DOHH2 (cell line): Measurements from ENCODE around the gene AOC3.

Experiments used
- EZH2phosphoT487 ChIP-seq: fragments of 200-600 bp; sonication (generic); IDR thresholded peaks from 2 replicates; pipeline ENCODE4 v1.6.1; 2017; ENCODE audit warnings: borderline replicate concordance, mild to moderate bottlenecking, antibody characterized with exemption, low read length, moderate library complexity, mixed read lengths
- TF ChIP-seq, protein P1 (sequence below): fragments of 200-600 bp; sonication (generic); IDR thresholded peaks from one replicate; pipeline ENCODE4 v1.5.1; 2014; ENCODE audit warnings: antibody characterized with exemption, mild to moderate bottlenecking, low read depth, low read length; ENCODE audit not compliant: poor library complexity, severe bottlenecking

DNA sequence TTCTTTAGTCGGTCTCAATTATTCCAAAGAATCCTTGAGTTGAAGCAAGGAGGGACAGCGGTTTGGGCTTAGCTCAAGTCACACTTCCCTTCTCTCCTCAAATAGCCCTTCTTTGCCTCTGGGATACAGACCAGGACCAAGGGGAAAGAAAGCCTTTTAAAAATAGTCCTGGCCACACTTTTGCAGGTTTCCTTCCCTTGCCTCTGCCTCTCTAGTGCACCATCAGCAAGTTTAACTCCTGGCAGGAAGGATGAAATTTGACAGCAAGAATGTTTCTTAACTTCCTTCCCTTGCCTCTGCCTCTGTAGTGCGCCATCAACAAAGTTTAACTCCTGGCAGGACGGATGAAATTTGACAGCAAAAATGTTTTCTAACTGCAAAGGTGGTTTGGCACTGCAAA is 42.4 kb downstream of the AOC3 start:
- no peak for TF ChIP-seq EZH2phosphoT487
- TF ChIP-seq, protein P1, sequence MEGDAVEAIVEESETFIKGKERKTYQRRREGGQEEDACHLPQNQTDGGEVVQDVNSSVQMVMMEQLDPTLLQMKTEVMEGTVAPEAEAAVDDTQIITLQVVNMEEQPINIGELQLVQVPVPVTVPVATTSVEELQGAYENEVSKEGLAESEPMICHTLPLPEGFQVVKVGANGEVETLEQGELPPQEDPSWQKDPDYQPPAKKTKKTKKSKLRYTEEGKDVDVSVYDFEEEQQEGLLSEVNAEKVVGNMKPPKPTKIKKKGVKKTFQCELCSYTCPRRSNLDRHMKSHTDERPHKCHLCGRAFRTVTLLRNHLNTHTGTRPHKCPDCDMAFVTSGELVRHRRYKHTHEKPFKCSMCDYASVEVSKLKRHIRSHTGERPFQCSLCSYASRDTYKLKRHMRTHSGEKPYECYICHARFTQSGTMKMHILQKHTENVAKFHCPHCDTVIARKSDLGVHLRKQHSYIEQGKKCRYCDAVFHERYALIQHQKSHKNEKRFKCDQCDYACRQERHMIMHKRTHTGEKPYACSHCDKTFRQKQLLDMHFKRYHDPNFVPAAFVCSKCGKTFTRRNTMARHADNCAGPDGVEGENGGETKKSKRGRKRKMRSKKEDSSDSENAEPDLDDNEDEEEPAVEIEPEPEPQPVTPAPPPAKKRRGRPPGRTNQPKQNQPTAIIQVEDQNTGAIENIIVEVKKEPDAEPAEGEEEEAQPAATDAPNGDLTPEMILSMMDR, result no peak
